HG03439 (cell line): ENCODE data around the gene EIF4E1B.

Source experiments
- ATAC-seq: cut with Tn5 transposase; IDR thresholded peaks from one replicate; pipeline ENCODE4 v1.9.1; 2021; ENCODE audit warnings: mild to moderate bottlenecking, moderate library complexity; ENCODE audit not compliant: unreplicated experiment

Gene EIF4E1B

DNA sequence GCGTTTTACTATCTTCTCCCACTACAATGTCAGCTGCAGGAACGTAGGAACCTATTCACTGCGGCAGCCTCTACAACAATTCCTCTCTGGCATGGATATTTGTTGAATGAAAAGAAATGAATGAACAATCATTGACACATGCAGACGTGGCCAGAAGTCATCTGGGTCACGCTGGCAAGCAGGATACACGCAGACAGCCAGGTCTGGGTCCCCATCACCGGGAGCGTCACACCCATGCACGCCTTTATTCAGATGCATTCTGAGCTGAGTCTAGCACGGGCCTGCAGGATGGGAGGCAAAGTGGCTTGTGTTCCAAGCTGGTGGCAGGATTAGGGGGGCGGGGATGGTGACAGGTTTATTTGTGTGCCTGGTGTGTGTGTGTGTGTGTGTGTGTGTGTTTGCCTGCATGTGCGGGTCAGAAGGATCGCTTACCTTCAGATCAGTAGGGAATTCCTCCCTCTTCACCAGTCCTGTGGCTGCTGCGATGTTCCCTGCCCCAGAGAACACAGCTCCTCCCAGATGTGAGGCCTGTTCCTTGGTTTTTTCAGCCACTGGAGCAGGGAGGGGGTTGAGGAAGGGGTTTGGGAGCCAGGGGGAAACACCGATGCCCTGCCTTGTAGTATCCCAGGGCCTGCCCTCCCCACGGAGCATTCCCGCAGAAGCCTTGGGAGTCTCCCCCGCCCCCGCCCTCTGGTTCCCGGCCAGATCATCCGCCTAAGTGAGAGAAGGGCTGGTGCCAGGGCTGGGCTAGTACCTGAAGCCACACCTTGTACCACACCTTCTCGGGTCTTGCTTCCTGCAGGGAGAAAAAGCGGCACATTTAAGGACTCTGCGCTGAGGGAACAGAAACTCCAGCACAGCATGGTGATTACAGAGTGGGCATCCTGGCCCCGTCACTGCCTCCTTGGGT is 4.3 kb upstream of the EIF4E1B start:
- no peak for ATAC-seq

DNA sequence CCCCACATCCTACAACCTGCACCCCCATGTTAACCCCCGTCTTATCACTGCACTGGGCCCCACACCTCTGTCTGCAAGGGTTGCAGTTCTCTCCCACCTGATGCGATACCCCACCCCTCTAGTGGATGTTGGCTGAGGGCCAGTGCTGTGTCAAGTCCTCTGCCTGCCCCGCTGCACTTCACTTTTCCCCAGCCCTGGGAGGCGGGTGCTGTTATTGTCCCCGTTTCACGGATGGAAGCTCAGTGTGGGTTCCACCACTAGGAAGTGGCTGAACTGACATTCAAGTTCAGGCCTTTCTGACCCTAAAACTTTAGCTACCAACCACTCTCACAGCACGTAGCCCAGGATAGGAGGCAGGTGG is 3.6 kb upstream of the EIF4E1B start:
- ATAC-seq: no peak

DNA sequence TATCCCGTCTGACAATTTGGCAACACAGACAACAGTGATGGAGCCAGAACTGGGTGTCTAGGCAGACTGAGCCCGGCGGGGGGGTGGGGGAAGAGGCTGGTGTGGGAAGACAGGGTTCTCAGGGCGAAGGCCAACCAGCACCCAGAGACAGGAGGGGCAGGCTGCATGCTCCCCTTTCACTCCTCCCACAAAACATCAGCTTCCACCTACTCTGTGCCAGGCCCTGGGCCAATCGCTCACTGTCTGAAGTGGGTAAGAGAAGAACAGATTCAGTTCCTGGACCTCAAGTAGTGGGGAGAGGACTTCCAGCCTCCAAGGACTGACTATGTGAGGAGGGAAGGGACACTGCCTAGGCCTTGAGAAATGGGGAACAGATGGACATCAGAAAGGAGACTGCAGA is 2.9 kb upstream of the EIF4E1B start:
- no peak for ATAC-seq

DNA sequence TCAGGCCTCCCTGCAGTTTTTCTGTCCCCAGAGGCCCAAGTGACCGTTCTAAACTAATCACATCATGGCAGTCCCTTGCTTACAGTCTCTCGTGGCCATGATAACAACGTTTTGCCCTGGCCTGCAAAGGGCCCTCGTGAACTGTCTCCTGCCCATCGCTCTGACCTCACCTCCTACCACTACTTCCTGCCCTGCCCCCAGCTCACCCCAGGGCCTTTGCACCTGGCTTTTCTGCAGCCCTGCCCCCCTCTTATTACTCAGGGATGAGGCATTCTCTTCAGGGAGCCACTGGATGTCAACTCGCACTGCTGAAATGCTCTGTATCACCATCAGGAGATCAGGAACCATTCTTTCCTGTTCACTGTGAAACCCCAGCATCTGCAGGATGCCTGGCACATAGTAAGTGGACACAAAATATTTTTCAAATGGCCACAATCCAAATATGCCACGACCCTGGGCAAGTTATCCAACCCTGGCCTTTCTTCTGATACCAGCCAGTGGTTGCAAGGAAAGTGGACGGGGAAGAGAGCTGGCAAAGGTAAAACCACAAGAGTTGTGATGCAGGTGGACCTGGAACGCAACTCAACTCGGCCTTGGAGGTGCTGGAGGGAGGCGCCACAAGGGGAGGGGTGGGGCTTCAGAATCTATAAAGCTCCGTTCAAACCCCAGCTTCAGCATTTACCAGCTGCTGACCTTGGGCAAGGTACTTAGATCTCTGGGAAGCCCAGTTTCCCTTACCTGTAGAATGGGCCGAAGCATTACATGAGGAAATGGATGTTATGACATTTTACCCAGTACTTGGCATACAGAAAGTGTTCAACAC is 1.9 kb upstream of the EIF4E1B start:
- no peak for ATAC-seq

- ATAC-seq: no peak
Observed at GRCh38 chr5:176629317-176629852, 1.1 kb upstream of the EIF4E1B start.

GRCh38 chr5:176630681-176631222 is 277 bp downstream of the EIF4E1B start:
- no peak for ATAC-seq

DNA sequence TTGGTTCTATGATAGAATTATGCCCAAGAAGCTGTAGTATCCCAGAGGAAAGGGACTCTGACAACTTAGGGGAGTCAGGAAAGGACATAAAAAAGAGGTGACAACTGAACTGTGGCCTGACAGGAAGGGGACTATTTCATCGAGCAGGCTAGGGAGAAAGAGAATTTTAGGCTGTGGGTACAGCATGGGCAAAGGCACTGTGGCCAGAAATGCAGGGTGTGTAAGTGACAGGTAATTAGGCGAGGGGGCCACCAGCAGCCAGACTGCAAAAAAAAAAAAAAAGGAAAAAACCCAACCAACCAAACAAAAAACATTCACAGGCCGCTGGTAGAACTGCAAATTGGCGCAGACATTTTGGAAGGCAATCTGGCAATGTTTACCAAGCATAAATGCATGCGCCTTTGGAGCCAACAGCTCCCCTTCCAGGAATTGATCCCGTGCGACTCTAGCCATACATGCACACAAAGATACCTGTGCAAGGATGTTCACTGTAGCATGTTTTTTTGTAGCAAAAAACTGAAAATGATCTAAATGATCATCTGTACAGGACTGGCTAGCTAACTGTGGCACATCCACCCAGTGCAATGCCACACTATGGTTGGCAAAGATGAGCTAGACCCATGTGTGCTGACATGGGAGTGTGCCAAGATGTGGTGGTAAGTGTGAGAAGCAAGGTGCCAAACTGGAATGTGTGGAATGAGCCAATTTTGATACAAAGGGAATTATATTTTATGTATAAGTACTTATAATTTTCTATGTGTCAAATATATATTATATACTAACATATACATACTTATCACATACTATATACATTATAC is 1.1 kb downstream of the EIF4E1B start:
- no peak for ATAC-seq

DNA sequence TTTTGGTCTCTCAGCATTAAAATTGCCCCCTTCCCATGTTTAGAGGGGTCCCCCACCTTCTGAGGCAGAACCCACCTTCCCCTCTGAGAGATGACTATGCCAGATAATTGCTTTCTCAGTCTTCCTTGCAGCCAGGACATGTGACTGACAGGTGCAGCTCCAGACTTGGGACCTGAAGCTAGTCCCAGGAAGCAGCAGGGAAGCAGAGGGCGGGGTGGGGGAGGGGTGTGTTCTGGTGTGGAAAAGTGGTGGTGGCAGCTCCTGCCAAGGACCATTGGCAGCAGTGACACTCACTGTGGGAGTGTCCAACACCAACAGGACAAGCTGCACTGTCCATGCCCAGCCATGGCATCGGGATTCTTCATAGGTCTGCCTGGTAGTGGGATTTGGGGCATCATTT is 2.3 kb downstream of the EIF4E1B start:
- no peak for ATAC-seq

DNA sequence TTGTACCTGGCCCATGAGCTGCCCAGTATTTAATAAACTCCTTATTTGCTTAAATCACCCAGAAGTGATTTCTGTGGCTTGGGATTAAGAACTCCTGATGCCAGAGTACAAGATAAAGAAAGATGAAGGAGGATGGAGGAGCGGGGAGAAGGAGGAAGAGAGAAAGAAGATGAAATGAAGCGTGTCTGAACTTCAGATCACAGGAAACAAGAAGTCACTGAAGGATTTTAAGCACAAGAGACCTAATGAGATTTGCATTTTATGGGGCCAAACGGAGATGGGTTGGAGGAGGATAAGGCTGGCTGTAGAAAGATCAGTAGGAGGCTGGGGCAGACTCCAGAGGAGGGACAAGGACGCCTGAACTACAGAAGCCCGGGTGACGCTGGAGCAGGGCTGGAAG is 3.1 kb downstream of the EIF4E1B start:
- ATAC-seq: no peak

DNA sequence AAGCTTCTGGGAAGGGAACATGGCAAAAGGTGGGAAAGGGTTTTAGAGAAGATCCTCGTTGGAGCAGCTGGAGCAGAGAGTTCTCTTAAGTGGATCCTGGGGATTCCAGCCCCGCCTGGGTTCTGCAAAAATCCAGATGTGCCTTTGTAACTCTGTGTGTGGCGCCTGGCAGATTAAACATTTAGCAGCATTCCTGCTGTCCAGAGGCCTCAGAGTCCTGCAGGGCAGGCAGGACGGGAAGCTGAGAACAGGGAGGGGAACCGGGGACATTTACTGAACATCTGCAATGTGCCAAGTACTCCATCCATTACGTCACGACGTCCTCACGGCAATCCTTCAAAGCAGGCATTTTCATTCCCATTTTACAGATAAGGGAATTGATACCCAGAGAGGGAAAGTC is 6.0 kb downstream of the EIF4E1B start:
- ATAC-seq: no peak

DNA sequence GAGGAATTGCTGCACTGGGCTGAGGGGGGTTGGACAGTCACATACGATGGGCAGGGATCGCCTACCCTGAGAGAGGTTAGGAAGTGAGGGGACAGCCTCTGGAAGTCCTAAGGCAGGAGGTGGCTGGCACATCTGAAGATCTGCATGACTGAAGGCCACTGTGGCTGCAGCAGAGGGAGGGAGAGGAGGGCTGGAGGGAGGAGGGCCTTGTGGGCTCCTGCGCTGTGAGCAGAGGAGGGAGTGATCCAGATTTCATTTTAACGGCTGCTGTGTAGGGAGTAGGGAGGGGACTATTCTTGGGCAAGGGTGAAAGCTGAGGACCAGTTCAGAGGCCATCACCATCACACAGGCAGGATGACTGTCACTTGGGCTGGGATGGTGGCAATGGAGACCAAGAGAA is 7.1 kb downstream of the EIF4E1B start:
- ATAC-seq: no peak

DNA sequence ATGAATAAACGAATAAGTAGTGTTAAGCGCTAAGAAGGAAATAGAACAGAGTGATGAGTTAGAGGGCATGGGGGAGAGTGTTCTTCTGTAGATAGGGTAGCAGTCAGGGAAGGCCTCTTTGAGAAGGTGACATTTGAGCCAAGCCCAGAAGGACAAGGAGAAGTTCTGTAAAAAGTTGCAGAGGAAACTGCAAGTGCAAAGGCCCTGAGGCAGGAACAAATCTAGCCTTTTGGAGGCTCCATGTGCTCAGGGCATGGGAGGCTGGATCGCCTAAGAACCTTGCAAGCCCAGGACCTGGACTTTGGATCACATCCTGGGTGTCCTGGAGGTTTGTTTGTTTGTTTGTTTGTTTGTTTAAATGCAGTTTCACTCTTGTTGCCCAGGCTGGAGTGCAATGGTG is 8.0 kb downstream of the EIF4E1B start:
- no peak for ATAC-seq

GRCh38 chr5:176639208-176639607 is 8.7 kb downstream of the EIF4E1B start:
- ATAC-seq: no peak

GRCh38 chr5:176639981-176640380 is 9.5 kb downstream of the EIF4E1B start:
- ATAC-seq: no peak

DNA sequence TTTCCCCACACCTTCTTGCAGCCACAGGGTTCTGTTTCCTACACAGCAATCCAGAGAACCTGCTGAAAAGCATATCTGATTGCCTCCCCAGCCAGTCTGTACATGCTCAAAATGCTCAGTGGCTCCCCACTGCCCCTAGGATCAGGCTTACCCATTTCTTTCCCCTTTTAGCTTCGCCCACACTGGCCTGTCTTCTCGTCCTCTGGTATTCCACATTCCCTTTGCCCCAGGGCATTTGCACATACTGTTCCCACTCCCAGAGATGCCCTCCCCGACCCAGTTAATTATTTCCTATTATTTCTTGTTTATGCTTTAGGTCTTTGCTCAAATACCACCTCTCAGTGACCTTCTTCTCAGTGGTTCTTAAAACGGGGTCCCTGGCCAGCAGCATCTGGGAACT is 10.1 kb downstream of the EIF4E1B start:
- ATAC-seq: no peak

GRCh38 chr5:176642675-176643490 is 12.4 kb downstream of the EIF4E1B start:
- no peak for ATAC-seq

DNA sequence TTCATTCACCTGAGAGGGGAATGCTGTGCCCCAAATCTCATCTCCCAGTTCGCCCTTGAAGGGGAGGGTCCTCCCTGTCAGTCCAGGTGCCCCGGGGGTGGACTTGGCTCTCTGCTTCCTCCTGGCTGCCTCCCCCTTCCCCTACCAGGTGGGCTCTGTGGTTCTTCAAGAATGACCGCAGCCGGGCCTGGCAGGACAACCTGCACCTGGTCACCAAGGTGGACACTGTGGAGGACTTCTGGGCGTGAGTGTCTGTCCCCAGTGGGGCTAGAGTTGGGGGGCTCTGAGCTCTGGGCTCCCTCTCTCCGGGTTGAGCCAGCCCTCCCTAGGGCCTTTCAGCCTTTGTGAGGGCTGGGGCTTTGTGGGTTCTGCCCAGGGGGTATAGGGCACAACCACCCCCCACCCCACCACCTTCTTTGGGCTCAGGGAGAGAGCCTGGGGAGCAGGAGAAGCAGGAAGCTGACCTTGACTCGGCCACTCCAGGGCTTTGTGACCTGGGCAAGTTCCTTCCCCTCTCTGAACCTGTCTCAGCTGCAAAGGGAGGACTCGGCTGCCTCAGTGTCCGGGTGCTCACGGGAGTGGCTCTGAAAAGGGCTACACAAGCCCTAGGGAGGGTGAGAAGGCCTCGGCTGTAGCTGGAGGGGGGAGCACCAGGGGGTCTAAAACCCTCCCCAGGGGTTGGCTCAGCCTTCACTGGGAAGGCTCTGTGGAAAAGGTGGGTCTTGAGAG is 13.2 kb downstream of the EIF4E1B start:
- ATAC-seq: no peak

- no peak for ATAC-seq
Observed at GRCh38 chr5:176644294-176644693, 13.8 kb downstream of the EIF4E1B start.
